HCT116 (cell line): Measurements from ENCODE around the gene DNM3.

Source experiments
- JUND ChIP-seq: IDR thresholded peaks from 2 replicates; pipeline ENCODE4 v1.6.1; 2012
- SIN3A ChIP-seq: IDR thresholded peaks from 2 replicates; pipeline ENCODE4 v1.6.1; 2012; ENCODE audit warnings: low read depth
- TF ChIP-seq, protein P1 (sequence below), 3 experiments: fragments of 200-600 bp in 1 of 3; sonication (generic) in 1 of 3; IDR thresholded peaks in 2 of 3; conservative IDR thresholded peaks in 1 of 3; 2 replicates each; pipeline ENCODE4 v1.5.1; 2012 to 2017; ENCODE audit warnings: low read depth in 2 of 3, low read length in 2 of 3, antibody characterized with exemption in 1 of 3, borderline replicate concordance in 1 of 3, control low read depth in 1 of 3, mild to moderate bottlenecking in 1 of 3, mixed read lengths in 1 of 3, mixed run types in 1 of 3, moderate library complexity in 1 of 3; ENCODE audit not compliant: insufficient read depth in 1 of 3
- TF ChIP-seq, protein P2 (sequence below): IDR thresholded peaks from 2 replicates; pipeline ENCODE4 v1.6.1; 2012

DNA sequence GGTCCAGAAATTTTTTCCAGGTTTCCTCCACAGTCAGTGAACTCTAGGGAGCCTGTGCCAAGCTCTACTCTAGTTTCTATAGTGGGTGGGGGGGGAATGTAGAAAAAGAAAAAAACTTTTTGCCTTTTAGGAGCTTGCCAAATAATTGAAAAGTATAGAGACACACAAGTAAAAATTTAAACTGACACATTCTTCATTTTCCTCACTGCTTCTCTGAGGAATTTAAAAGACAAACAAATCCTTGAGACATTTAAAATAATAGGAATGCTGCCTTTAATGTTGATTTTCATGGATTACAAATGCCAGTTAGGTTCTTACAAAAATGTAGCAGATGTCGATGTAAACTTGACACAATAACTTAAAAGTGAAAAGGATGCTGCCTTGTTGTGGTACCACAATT, 241.9 kb downstream of the DNM3 start:
- TF ChIP-seq, protein P1, sequence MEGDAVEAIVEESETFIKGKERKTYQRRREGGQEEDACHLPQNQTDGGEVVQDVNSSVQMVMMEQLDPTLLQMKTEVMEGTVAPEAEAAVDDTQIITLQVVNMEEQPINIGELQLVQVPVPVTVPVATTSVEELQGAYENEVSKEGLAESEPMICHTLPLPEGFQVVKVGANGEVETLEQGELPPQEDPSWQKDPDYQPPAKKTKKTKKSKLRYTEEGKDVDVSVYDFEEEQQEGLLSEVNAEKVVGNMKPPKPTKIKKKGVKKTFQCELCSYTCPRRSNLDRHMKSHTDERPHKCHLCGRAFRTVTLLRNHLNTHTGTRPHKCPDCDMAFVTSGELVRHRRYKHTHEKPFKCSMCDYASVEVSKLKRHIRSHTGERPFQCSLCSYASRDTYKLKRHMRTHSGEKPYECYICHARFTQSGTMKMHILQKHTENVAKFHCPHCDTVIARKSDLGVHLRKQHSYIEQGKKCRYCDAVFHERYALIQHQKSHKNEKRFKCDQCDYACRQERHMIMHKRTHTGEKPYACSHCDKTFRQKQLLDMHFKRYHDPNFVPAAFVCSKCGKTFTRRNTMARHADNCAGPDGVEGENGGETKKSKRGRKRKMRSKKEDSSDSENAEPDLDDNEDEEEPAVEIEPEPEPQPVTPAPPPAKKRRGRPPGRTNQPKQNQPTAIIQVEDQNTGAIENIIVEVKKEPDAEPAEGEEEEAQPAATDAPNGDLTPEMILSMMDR (IDR thresholded peaks at IDR 0.05 in 2 of 3, conservative IDR thresholded peaks at IDR 0.05 in 1 of 3; ENCODE audit: borderline replicate concordance in 1 of 3, insufficient read depth in 1 of 3, low read depth in 2 of 3, low read length in 2 of 3) = no peak
- TF ChIP-seq, protein P2, sequence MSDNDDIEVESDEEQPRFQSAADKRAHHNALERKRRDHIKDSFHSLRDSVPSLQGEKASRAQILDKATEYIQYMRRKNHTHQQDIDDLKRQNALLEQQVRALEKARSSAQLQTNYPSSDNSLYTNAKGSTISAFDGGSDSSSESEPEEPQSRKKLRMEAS = no peak
- no peak for TF ChIP-seq SIN3A
- TF ChIP-seq JUND = no peak
